Tibial nerve (tissue), 4 donors: ENCODE results near the gene MAP3K15. TPM values are rescaled to one million over a fixed set of nuclear protein-coding genes. Genes with fewer than 3 reads are reported as not detected.

Experiments
- DNase-seq, 2 donors: peaks; one replicate each; pipeline ENCODE4 v3.0.0-alpha.2; 2019; ENCODE audit warnings: low spot score in 2 of 2
- H3K27ac ChIP-seq, 4 donors: fragments of 200-600 bp; sonication (generic) in 3 of 4; one replicate each; pipeline ENCODE4 v1.5.1; 2017 to 2019; ENCODE audit warnings: mild to moderate bottlenecking in 1 of 4
- H3K27me3 ChIP-seq, 2 donors: fragments of 200-600 bp; sonication (generic) in 1 of 2; one replicate each; pipeline versions ENCODE4 v1.5.1 to v1.6.0; 2017 to 2019
- H3K36me3 ChIP-seq, 3 donors: fragments of 200-600 bp; sonication (generic); one replicate each; pipeline ENCODE4 v1.5.1; 2018 to 2019
- H3K4me1 ChIP-seq, 4 donors: fragments of 200-600 bp; sonication (generic) in 3 of 4; one replicate each; pipeline ENCODE4 v1.5.1; 2017 to 2019
- H3K4me3 ChIP-seq, 4 donors: fragments of 200-600 bp; sonication (generic) in 3 of 4; one replicate each; pipeline ENCODE4 v1.5.1; 2017 to 2019; ENCODE audit warnings: mild to moderate bottlenecking in 1 of 4, moderate library complexity in 1 of 4
- H3K9me3 ChIP-seq, 4 donors: fragments of 200-600 bp; sonication (generic) in 3 of 4; one replicate each; pipeline ENCODE4 v1.5.1; 2017 to 2019
- EP300 ChIP-seq, 2 donors: sonication (generic); formaldehyde crosslinking; IDR thresholded peaks; one replicate each; pipeline ENCODE4 v1.6.1; 2017; ENCODE audit warnings: antibody characterized with exemption in 2 of 2, mild to moderate bottlenecking in 1 of 2
- POLR2A ChIP-seq, 2 donors: fragments of 450-650 bp; IDR thresholded peaks; one replicate each; pipeline ENCODE4 v1.6.1; 2017; ENCODE audit warnings: antibody characterized with exemption in 2 of 2, mild to moderate bottlenecking in 2 of 2, moderate library complexity in 2 of 2
- WGBS, 2 donors: methylation state at CpG; one replicate each; pipeline ENCODE4 v1.1.5; 2018; 5-methylcytosine and 5-hydroxymethylcytosine counted together
- total RNA-seq, 4 donors: library from RNA; depleted of rRNA; stranded (reverse); fragments of >200 nt; gene quantifications; one replicate each; pipeline ENCODE4 v1.1.0, GENCODE V29; 2016
- TF ChIP-seq, protein P1 (sequence below), 5 experiments: fragments of 200-600 bp in 3 of 5; fragments of 450-650 bp in 2 of 5; sonication (generic) in 3 of 5; IDR thresholded peaks; one replicate each; pipeline ENCODE4 v1.5.1; 2016 to 2019; ENCODE audit warnings: antibody characterized with exemption in 5 of 5, mild to moderate bottlenecking in 3 of 5, moderate library complexity in 2 of 5

Gene MAP3K15
- total RNA-seq, 4 donors from 2014 or later, result not detected

GRCh38 chrX:19343535-19344408 is 171.5 kb downstream of the MAP3K15 start, which contains the start of gene PDHA1:
PDHA1 (plus strand) TSS chrX:19343927; CDS start chrX:19344038, 111 bp downstream.
- H3K27ac ChIP-seq, result peak within 1 kb of the TSS; percentile 77 to 91 (median 86)
- H3K4me3 ChIP-seq, result peak within 1 kb of the TSS; percentile 57 to 87 (median 63)
- no peaks in the 10 kb centered on the region for H3K9me3 ChIP-seq
- WGBS, 2 donors, result 0 to 35% methylated on average over 6 to 70 of the region's 81 CpGs
- peaks cover 0 to 25% (median 4%) of the 10 kb centered on the region in 4 donors for H3K4me1 ChIP-seq
- DNase-seq, result peak; percentile 84 to 86
- H3K36me3 ChIP-seq, result no peaks in the 10 kb centered on the region
- no peaks in the 10 kb centered on the region for H3K27me3 ChIP-seq
- TF ChIP-seq EP300 (IDR thresholded peaks at IDR 0.05) (peak; percentile 66 to 87), POLR2A (IDR thresholded peaks at IDR 0.05) (peak in 1 of 2 donors; percentile 76)
- TF ChIP-seq, protein P1, sequence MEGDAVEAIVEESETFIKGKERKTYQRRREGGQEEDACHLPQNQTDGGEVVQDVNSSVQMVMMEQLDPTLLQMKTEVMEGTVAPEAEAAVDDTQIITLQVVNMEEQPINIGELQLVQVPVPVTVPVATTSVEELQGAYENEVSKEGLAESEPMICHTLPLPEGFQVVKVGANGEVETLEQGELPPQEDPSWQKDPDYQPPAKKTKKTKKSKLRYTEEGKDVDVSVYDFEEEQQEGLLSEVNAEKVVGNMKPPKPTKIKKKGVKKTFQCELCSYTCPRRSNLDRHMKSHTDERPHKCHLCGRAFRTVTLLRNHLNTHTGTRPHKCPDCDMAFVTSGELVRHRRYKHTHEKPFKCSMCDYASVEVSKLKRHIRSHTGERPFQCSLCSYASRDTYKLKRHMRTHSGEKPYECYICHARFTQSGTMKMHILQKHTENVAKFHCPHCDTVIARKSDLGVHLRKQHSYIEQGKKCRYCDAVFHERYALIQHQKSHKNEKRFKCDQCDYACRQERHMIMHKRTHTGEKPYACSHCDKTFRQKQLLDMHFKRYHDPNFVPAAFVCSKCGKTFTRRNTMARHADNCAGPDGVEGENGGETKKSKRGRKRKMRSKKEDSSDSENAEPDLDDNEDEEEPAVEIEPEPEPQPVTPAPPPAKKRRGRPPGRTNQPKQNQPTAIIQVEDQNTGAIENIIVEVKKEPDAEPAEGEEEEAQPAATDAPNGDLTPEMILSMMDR (IDR thresholded peaks at IDR 0.05), result no peak

GRCh38 chrX:19343085-19343534 is 172.2 kb downstream of the MAP3K15 start:
- H3K27me3 ChIP-seq, result no peaks in the 10 kb centered on the region
- WGBS, 2 donors, result 19 to 50% methylated on average over 11 of the region's 11 CpGs
- no peak for TF ChIP-seq POLR2A (IDR thresholded peaks at IDR 0.05)
- TF ChIP-seq, protein P1 (IDR thresholded peaks at IDR 0.05), result no peak
- no peak for TF ChIP-seq EP300 (IDR thresholded peaks at IDR 0.05)
- H3K36me3 ChIP-seq, result no peaks in the 10 kb centered on the region
- H3K4me1 ChIP-seq, result peaks cover 0 to 25% (median 4%) of the 10 kb centered on the region in 4 donors
- H3K4me3 ChIP-seq, result peak overlapping the region; percentile 27 to 87 (median 62)
- no peak for DNase-seq
- H3K27ac ChIP-seq, result peak overlapping the region in 3 of 4 donors; percentile 81 to 91 (median 90)
- no peaks in the 10 kb centered on the region for H3K9me3 ChIP-seq

DNA sequence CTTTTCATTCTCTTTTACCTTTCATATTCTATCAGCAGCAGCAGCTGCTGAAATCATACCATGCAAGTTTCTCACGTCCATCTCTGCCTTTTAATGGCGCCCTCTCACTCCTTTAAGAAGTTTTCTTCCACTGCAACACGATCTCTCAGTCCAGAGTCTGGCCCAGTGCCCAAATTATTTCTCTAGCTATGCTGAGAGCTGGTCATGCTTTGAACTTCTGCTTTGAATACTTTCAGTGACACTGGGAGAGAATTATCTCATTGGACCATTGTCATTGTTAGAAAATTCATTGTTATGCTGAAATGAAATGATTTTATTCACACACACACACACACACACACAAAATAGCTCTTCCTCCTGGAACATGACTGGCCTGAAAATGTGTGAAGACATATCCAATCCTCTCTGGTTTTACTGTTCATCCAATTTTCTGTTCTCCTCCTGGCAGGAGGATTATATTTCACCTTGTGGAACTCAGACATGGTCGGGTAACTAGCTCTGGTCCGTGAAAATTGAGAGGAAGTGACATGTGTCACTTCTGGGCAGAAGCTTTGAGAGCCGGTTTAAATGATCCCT is 172.9 kb downstream of the MAP3K15 start:
- H3K4me3 ChIP-seq, result no peak overlapping the region
- H3K36me3 ChIP-seq, result no peaks in the 10 kb centered on the region
- peaks cover 0 to 6% (median 0%) of the 10 kb centered on the region in 4 donors for H3K9me3 ChIP-seq
- H3K27ac ChIP-seq, result peak overlapping the region in 1 of 4 donors; percentile 91
- WGBS, 2 donors, result 29 to 45% methylated on average over 6 of the region's 6 CpGs
- H3K4me1 ChIP-seq, result peaks cover 0 to 18% (median 4%) of the 10 kb centered on the region in 4 donors
- TF ChIP-seq EP300 (IDR thresholded peaks at IDR 0.05), result no peak
- TF ChIP-seq, protein P1 (IDR thresholded peaks at IDR 0.05), result no peak
- no peak for TF ChIP-seq POLR2A (IDR thresholded peaks at IDR 0.05)
- H3K27me3 ChIP-seq, result no peaks in the 10 kb centered on the region
- no peak for DNase-seq

DNA sequence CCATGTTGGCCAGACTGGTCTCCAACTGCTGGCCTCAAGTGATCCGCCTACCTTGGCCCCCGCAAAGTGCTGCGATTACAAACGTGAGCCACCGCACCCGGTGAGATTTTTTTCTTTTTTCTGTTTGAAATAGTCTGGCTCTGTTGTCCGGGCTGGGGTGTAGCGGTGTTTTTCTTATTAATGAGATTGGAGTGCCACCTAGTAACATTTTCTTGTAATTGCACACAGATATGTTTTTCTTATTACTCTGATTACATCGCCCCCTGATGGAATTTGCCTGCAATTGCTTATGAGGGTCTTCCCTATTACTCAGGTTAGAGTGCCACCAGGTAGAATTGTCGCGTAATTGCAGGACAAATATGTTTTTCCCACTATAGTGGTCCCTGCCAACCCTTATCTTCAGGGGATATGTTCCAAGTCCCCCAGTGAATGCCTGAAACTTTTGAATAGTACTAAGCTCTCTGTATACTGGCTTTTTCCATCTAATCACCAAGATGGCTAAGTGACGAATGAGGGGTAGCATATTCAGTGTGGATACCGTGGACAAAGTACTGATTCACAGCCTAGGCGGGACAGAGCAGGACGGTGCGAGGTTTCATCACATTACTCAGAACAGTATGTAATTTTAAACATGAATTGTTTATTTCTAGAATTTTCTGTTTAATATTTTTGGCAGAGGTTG is 180.2 kb downstream of the MAP3K15 start:
- no peaks in the 10 kb centered on the region for H3K27me3 ChIP-seq
- TF ChIP-seq EP300 (IDR thresholded peaks at IDR 0.05) (no peak), POLR2A (IDR thresholded peaks at IDR 0.05) (no peak)
- TF ChIP-seq, protein P1 (IDR thresholded peaks at IDR 0.05), result no peak
- no peak for DNase-seq
- H3K4me1 ChIP-seq, result no peaks in the 10 kb centered on the region
- WGBS, 2 donors, result 66 to 74% methylated on average over 16 of the region's 16 CpGs
- H3K36me3 ChIP-seq, result no peaks in the 10 kb centered on the region
- peaks cover 0 to 37% (median 4%) of the 10 kb centered on the region in 4 donors for H3K9me3 ChIP-seq
- no peak overlapping the region for H3K27ac ChIP-seq
- H3K4me3 ChIP-seq, result no peak overlapping the region
